Stomach (tissue), 4 donors: Measurements from ENCODE around the gene VAV2.

Experiments
- EP300 ChIP-seq: sonication (generic); formaldehyde crosslinking; IDR thresholded peaks from one replicate; pipeline ENCODE4 v1.6.1; 2017; ENCODE audit warnings: antibody characterized with exemption
- TF ChIP-seq, protein P1 (sequence below), 7 experiments: fragments of 450-650 bp in 4 of 7; fragments of 200-600 bp in 3 of 7; sonication (generic) in 3 of 7; IDR thresholded peaks; one replicate each; pipeline ENCODE4 v1.5.1; 2016 to 2019; ENCODE audit warnings: antibody characterized with exemption in 7 of 7, control low read depth in 2 of 7, mild to moderate bottlenecking in 1 of 7

DNA sequence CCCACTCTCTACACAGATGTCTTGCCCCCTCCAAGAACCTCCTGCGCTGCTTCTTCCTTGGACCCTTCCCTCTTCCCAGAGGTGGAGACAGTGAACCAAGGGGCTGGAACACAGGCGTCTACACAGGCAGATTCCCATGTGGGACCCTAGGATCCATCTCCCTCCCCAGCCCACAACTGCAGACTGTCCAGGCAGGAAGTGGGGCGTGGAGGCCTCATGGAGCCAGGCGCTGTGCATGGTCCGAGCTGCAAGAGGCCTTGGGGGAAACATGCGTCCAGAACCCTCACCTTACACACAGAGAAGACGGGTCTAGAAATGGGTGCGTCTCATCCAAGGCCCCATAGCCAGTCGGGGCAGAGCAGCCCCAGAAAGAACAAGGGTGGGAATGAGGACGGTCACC is 117.5 kb downstream of the VAV2 start:
- TF ChIP-seq EP300, result no peak
- TF ChIP-seq, protein P1, sequence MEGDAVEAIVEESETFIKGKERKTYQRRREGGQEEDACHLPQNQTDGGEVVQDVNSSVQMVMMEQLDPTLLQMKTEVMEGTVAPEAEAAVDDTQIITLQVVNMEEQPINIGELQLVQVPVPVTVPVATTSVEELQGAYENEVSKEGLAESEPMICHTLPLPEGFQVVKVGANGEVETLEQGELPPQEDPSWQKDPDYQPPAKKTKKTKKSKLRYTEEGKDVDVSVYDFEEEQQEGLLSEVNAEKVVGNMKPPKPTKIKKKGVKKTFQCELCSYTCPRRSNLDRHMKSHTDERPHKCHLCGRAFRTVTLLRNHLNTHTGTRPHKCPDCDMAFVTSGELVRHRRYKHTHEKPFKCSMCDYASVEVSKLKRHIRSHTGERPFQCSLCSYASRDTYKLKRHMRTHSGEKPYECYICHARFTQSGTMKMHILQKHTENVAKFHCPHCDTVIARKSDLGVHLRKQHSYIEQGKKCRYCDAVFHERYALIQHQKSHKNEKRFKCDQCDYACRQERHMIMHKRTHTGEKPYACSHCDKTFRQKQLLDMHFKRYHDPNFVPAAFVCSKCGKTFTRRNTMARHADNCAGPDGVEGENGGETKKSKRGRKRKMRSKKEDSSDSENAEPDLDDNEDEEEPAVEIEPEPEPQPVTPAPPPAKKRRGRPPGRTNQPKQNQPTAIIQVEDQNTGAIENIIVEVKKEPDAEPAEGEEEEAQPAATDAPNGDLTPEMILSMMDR (IDR thresholded peaks at IDR 0.05), result no peak
